HG03108 (cell line): ENCODE data around the gene KIF2C.
"Not testable (repeated sequence)": the region's sequence is repeated elsewhere in the genome, so short reads cannot be mapped to it uniquely, and the experiment has no call there.

ENCODE experiments used
- ATAC-seq: cut with Tn5 transposase; IDR thresholded peaks from one replicate; pipeline ENCODE4 v1.9.1; 2021; ENCODE audit warnings: moderate library complexity; ENCODE audit not compliant: unreplicated experiment

Gene KIF2C

DNA sequence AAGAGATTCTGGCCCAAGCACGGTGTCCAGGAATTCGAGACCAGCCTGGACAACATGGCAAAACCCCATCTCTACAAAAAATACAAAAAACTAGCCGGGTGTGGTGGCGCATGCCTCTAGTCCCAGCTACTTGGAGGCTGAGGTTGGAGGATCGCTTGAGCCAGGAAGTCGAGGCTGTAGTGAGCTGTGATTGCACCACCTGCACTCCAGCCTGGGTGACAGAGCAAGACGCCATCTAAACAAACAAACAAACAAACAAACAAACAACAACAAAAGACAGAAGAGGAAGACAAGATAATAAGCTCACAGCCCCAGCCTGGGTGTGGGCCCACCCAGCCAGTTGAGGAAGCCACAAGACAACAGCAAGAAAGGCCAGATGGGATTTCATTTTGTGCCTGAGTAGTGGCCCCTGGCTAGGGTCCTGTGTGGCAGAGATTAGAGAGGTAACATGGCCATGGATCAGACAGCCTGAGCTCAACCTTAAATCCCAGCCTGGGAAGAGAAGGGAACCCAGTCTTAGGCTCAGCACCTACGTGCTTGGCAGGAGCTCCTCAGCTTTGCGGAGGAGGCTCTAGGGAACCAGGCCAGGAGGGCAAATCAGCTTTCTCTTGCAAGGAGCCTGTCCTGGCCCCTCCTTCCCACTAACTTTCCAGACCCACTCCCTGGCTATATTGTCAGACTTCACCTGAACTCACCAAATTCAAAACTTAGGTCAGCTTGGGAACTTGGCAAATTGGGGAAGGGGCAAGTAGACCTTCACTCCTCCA, 53.3 kb downstream of the KIF2C start:
- no peak for ATAC-seq

DNA sequence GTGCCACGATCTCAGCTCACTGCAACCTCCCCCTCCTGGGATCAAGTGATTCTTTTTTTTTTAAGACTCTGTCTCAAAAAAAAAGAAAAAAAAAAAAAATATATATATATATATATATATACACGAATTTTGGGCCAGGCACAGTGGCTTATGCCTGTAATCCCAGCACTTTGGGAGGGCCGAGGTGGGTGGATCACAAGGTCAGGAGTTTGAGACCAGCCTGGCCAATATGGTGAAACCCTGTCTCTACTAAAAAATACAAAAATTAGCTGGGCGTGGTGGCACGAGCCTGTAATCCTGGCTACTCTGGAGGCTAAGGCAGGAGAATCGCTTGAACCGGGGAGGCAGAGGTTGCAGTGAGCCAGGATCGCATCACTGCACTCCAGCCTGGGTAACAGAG, 58.2 kb downstream of the KIF2C start:
- not testable (repeated sequence) for ATAC-seq

GRCh38 chr1:44798481-44799365, 59.1 kb downstream of the KIF2C start:
- ATAC-seq = no peak

DNA sequence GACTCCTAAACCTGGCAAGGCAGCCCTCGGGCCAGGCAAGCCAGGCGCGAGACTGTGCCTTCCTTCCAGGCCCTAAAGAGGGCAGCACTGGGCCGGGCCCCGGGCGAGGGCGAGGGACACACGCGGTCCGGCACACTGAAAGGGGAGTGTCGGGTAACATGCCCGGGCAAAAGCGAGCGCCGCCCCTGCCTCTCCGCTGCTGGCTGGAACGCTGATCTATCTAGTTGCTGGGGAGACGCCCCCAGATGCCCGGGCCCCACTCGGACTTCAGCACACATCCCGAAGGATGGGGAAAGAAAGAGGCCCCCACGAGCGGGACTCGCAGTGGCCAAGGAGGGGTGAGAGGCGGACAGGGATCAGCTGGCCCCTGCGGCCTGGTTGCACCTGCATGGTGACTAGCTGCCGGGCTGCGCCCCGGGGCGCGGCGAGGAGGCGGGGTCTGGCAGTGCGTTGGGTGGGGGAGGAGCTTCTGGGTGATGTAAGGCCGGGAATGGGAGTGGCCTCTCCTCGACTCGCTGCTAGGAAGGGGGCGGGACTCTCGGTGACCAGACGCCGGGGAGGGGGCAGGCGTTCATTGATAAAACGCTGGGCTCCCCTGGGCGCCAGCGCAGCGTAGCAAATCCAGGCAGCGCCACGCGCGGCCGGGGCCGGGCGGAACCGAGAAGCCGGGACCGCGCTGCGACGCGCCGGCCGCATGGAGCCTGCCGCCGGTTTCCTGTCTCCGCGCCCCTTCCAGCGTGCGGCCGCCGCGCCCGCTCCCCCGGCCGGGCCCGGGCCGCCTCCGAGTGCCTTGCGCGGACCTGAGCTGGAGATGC, 60.3 kb downstream of the KIF2C start, which contains the start of gene PLK3:
TSS of gene PLK3 (plus strand) at position 608 of the 815 bp plus-strand sequence. CDS start at position 695, 87 bp downstream.
- ATAC-seq = peak; percentile 82

- no peak for ATAC-seq
These were observed 62.1 kb downstream of the KIF2C start for GRCh38 chr1:44801491-44802305.

- no peak for ATAC-seq
These were observed 62.8 kb downstream of the KIF2C start for GRCh38 chr1:44802306-44803061.

DNA sequence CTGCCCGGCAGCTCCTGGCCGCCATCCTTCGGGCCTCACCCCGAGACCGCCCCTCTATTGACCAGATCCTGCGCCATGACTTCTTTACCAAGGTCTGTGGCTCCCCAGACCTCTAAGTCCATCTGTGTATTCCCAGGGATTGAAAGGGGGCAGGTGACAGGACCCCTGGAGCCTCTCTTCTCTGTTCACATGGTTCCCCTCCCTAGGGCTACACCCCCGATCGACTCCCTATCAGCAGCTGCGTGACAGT, 63.4 kb downstream of the KIF2C start:
- ATAC-seq = no peak

DNA sequence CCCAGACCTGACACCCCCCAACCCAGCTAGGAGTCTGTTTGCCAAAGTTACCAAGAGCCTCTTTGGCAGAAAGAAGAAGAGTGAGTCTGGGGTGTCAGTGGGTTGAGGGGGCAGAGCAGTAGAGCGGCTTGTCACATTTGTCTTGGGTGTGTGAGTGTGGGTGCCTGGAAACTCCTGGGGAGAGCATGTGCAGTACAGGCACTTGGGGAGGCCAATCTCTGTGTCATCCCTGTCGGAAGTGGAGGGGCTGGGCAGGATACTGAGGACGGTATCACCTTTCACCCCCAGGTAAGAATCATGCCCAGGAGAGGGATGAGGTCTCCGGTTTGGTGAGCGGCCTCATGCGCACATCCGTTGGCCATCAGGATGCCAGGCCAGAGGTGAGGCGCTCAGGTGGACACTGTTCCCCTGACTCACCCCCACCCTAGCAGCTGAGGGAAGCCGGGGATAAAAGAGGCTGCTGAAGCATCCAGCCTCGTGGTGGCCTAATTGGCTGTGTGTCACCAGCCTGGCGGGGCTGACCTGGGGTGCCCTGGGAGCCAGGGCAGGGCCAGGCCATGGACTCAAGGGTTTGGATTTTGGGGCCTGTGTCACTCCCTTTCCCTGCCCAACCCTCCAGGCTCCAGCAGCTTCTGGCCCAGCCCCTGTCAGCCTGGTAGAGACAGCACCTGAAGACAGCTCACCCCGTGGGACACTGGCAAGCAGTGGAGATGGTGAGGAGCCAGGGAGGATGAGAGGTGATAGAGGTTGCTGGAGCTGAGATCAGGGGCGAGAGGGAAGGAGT, 63.9 kb downstream of the KIF2C start:
- no peak for ATAC-seq

GRCh38 chr1:44805311-44806024, 65.8 kb downstream of the KIF2C start:
- no peak for ATAC-seq

- no peak for ATAC-seq
These were observed 66.5 kb downstream of the KIF2C start for GRCh38 chr1:44806025-44806703.

GRCh38 chr1:44806704-44807363, 67.2 kb downstream of the KIF2C start, which contains the start of gene DYNLT4:
TSS of gene DYNLT4 (minus strand) at chr1:44807351. CDS start at chr1:44806668, 683 bp downstream.
- no peak for ATAC-seq

GRCh38 chr1:44807364-44808062, 67.9 kb downstream of the KIF2C start:
- ATAC-seq = peak; percentile 30

- ATAC-seq = peak; percentile 32
These were observed 68.7 kb downstream of the KIF2C start, which contains the start of gene BTBD19 for GRCh38 chr1:44808063-44808937. TSS of gene BTBD19 (plus strand) at chr1:44808523. CDS start at chr1:44808821, 298 bp downstream.

GRCh38 chr1:44808938-44809917, 69.6 kb downstream of the KIF2C start:
- ATAC-seq = peak; percentile 33
